Measurements from ENCODE around the gene PCK1.

The PCK1 gene

GRCh38 chr20:57588596-57588995, 27.7 kb downstream of the PCK1 start:
- DNase-seq (ENCODE audit: low read depth) = no peak

GRCh38 chr20:57589123-57589727, 28.3 kb downstream of the PCK1 start:
- DNase-seq (ENCODE audit: low read depth) = no peak

- no peak for DNase-seq (ENCODE audit: low read depth)
Observed at GRCh38 chr20:57589728-57590484, 29.0 kb downstream of the PCK1 start.

- DNase-seq (ENCODE audit: low read depth) = no peak
Observed at GRCh38 chr20:57590485-57591288, 29.8 kb downstream of the PCK1 start.

- DNase-seq (ENCODE audit: low read depth) = no peak
Observed at GRCh38 chr20:57591289-57592229, 30.6 kb downstream of the PCK1 start.

GRCh38 chr20:57592263-57593092, 31.6 kb downstream of the PCK1 start:
- DNase-seq (ENCODE audit: low read depth) = no peak

GRCh38 chr20:57593134-57593886, 32.4 kb downstream of the PCK1 start:
- no peak for DNase-seq (ENCODE audit: low read depth)

GRCh38 chr20:57594092-57594951, 33.4 kb downstream of the PCK1 start:
- DNase-seq (ENCODE audit: low read depth) = peak; percentile 22

GRCh38 chr20:57595041-57596030, 34.4 kb downstream of the PCK1 start:
- DNase-seq (ENCODE audit: low read depth) = no peak

GRCh38 chr20:57596358-57596757, 35.4 kb downstream of the PCK1 start:
- no peak for DNase-seq (ENCODE audit: low read depth)

- DNase-seq (ENCODE audit: low read depth) = peak; percentile 59
Observed at GRCh38 chr20:57596998-57597939, 36.4 kb downstream of the PCK1 start.

- no peak for DNase-seq (ENCODE audit: low read depth)
Observed at GRCh38 chr20:57598060-57598459, 37.1 kb downstream of the PCK1 start.

- DNase-seq (ENCODE audit: low read depth) = no peak
Observed at GRCh38 chr20:57598491-57598890, 37.6 kb downstream of the PCK1 start.

- DNase-seq (ENCODE audit: low read depth) = no peak
Observed at GRCh38 chr20:57600320-57601210, 39.7 kb downstream of the PCK1 start.

GRCh38 chr20:57601211-57601570, 40.3 kb downstream of the PCK1 start:
- no peak for DNase-seq (ENCODE audit: low read depth)

GRCh38 chr20:57601737-57602136, 40.8 kb downstream of the PCK1 start:
- DNase-seq (ENCODE audit: low read depth) = no peak

All from T follicular helper cell (primary cell).